ENCODE measurements around the gene KCNH3. TPM values are rescaled to one million over a fixed set of nuclear protein-coding genes. Genes with fewer than 3 reads are reported as not detected.
A peak's percentile ranks its signal among the peaks of the same experiment; 100 is the strongest.

KCNH3 gene
- total RNA-seq, 5 donors from 2014 or later (not counting 1 experiment from before 2014, with no cell fraction given) = 3.4 to 8.0 (median 5.5) TPM

DNA sequence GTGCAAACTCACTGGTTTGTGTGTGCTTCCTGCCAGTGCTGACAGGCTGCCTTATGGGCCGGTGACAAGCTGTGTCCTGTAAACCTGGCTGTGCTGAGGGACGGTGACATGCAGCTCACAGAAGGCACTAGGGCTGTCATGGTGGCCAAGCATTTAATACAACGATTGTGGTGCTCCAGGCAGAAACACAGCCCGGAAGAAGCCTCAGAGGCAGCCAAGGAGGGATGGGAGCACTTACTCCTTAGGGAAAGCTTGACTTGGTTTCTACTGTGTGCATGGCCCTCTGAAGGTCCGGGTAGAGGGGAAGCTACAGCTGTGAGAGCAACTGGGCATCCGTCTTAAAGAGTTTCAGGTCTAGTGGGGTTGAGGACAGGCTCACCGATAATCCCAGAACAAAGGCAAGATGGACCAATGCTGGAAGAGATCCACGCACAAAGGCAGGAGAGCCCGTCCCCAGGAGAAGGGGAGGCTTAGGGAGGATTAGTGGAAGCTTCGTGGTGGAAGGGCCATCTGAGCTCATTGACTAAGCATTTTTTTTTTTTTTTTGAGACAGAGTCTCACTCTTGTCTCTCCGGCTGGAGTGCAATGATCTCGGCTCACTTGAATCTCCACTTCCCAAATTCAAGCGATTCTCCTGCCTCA is 39.8 kb downstream of the KCNH3 start:
- H3K36me3 ChIP-seq (ENCODE audit: control insufficient read depth in 2 of 2, extremely low read depth in 1 of 2, insufficient read depth in 1 of 2, low read length in 1 of 2) = peaks cover 2 to 4% of the 10 kb centered on the region in 2 donors
- ChIA-PET CTCF (interaction anchor here (0.5 to 0.7 kb wide), 7 partner anchors 20 to 1200 kb away, joined by 3 to 6 read pairs (median 4); no protein-coding TSS in a partner anchor), POLR2A (interaction anchor here in 1 of 2 donors (0.5 to 0.6 kb wide), 2 partner anchors 44 to 174 kb away, joined by 3 read pairs; no protein-coding TSS in a partner anchor)
- Mint-ChIP-seq H3K4me3 (no peak overlapping the region), H3K36me3 (peaks cover 12% of the 10 kb centered on the region), H3K27ac (no peak overlapping the region), H3K4me1 (peaks cover 6 to 27% (median 8%) of the 10 kb centered on the region in 3 donors), H3K9me3 (no peaks in the 10 kb centered on the region), H3K27me3 (no peaks in the 10 kb centered on the region)
- H3K9me3 ChIP-seq = no peaks in the 10 kb centered on the region
- no peaks in the 10 kb centered on the region for H3K27me3 ChIP-seq (replicated peaks in 1 of 2; ENCODE audit: control insufficient read depth in 2 of 2, extremely low read depth in 1 of 2, insufficient read depth in 2 of 2, low read length in 1 of 2)
- H3K4me3 ChIP-seq (ENCODE audit: control insufficient read depth in 1 of 2, extremely low read depth in 1 of 2, low read length in 1 of 2) = no peak overlapping the region
- DNase-seq (no peak), ATAC-seq (replicated peaks in 1 of 4) (no peak)
- 93% methylated on average over 9 of the region's 13 CpGs for WGBS (ENCODE audit: insufficient coverage)
- H3K27ac ChIP-seq (ENCODE audit: low read length) = no peak overlapping the region
- H3K4me1 ChIP-seq (ENCODE audit: control insufficient read depth in 1 of 2, extremely low read depth in 1 of 2, insufficient read depth in 2 of 2, low read length in 2 of 2) = peaks cover 0 to 7% of the 10 kb centered on the region in 2 experiments

DNA sequence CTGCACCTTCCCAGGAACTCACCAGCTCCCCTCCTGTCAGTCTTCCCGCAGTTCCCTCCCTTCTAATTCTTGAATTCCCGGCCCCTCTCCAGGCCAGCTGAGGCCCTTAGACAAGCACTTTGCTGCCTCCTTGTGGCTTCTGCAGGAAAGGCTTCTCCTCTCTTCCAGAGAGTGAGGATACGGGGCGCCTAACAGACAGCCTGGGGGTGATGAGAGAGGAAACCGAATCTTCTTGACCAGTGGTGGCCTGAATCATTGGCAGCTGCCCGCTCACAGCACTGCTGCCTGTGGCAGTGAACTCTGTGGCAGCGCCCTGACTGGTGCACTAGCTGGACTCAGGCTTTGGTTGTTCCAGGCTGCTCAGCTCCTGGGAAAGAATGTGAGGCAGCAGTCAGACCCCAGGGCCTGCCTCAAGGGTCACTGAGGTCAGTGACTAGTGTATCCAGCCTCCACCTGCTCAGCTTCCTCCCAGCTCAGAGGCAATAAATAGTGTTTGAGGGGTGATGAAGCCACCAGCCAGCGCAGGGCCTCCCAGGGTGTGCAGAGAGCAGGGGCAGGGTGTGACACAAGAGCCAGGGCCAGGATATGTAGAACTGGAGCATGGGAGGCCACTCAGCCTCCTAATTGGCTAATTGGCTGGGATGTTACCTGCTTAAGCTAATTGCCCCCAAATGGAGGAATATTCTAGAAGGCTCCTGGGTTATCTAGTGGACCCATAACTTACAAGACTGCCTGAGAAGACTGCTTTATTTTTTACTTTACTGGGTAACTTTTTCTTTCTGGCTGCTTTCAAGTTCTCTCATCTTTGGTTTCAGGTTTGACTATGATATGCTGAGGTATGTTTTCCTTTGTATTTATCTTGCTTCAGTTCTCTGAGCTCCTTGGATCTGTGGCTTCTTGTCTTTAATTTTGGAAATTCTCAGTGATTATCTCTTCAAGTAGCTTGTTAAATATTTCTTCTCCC is 42.0 kb downstream of the KCNH3 start:
- WGBS (ENCODE audit: insufficient coverage) = 69% methylated on average over 4 of the region's 8 CpGs
- ChIA-PET POLR2A (no interaction called here), CTCF (interaction anchor here (0.5 to 2.6 kb wide), 8 partner anchors 9 to 222 kb away, joined by 3 to 7 read pairs (median 5); partner anchors contain the start of gene PRPF40B (in 1 of the 2))
- Mint-ChIP-seq H3K4me1 (peaks cover 6 to 27% (median 8%) of the 10 kb centered on the region in 3 donors), H3K27ac (no peak overlapping the region), H3K36me3 (peaks cover 18% of the 10 kb centered on the region), H3K9me3 (no peaks in the 10 kb centered on the region), H3K27me3 (no peaks in the 10 kb centered on the region), H3K4me3 (no peak overlapping the region)
- Histone ChIP-seq H3K27ac (ENCODE audit: low read length) (no peak overlapping the region), H3K4me1 (ENCODE audit: control insufficient read depth in 1 of 2, extremely low read depth in 1 of 2, insufficient read depth in 2 of 2, low read length in 2 of 2) (peaks cover 0 to 7% of the 10 kb centered on the region in 2 experiments), H3K27me3 (replicated peaks in 1 of 2; ENCODE audit: control insufficient read depth in 2 of 2, extremely low read depth in 1 of 2, insufficient read depth in 2 of 2, low read length in 1 of 2) (no peaks in the 10 kb centered on the region), H3K4me3 (ENCODE audit: control insufficient read depth in 1 of 2, extremely low read depth in 1 of 2, low read length in 1 of 2) (no peak overlapping the region), H3K9me3 (no peaks in the 10 kb centered on the region), H3K36me3 (ENCODE audit: control insufficient read depth in 2 of 2, extremely low read depth in 1 of 2, insufficient read depth in 1 of 2, low read length in 1 of 2) (peaks cover 4% of the 10 kb centered on the region in 2 donors)
- DNase-seq (peak in 32 of 35 experiments; percentile 25 to 71 (median 47)), ATAC-seq (replicated peaks in 1 of 4) (peak; percentile 37 to 79 (median 74))

DNA sequence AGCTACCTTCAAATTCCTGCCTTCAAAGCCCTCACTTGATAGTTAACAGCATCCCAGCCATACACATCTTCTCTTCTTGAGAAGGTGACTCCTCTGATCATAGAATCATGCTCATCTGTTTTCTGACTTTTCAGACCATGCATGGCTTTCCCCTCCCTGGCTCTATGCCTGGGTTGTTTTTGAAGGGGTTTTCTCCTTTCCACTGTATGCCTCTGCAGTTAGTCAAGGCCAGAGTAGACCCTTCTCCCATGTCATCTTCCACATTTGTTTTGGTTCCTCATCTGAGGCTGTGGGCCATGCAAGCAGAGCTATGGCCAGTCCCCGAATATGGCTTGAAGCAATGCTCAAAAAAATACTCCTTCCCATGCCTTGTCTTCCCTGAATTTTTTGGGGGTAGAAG is 43.4 kb downstream of the KCNH3 start:
- H3K36me3 Mint-ChIP-seq = peaks cover 21% of the 10 kb centered on the region
- no CpG with 5 or more reads among the region's 1 CpG for WGBS (ENCODE audit: insufficient coverage)
- POLR2A ChIA-PET = no interaction called here

DNA sequence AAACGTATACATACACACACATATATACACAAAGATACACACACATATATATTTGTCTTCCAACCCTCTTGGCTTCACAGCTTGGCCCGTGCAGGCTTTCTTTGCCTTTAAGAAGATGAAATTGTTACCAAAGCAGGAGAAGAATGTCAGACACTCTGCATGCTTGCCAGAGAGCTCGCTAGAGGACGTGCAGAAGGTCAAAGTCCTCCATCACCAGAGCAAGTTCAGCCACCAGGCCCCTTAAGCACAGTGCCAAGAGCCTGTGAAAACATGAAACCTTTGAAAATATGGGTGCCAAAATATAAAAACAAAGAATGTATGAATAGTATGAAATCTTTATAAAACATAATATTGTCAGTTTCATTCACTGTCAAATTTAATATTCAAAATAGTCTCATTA is 44.0 kb downstream of the KCNH3 start:
- H3K36me3 Mint-ChIP-seq = peaks cover 21% of the 10 kb centered on the region
- no peaks in the 10 kb centered on the region for H3K27me3 Mint-ChIP-seq
- DNase-seq (no peak), ATAC-seq (replicated peaks in 1 of 4) (no peak)
- H3K36me3 ChIP-seq (ENCODE audit: control insufficient read depth in 2 of 2, extremely low read depth in 1 of 2, insufficient read depth in 1 of 2, low read length in 1 of 2) = peaks cover 4 to 8% of the 10 kb centered on the region in 2 donors
- CTCF ChIA-PET = interaction anchor here in 1 of 2 donors (0.5 to 0.9 kb wide), 4 partner anchors 30 to 190 kb away, joined by 3 to 13 read pairs (median 4); no protein-coding TSS in a partner anchor
- H3K4me3 Mint-ChIP-seq = no peak overlapping the region
- POLR2A ChIA-PET = no interaction called here
- no peaks in the 10 kb centered on the region for H3K27me3 ChIP-seq (replicated peaks in 1 of 2; ENCODE audit: control insufficient read depth in 2 of 2, extremely low read depth in 1 of 2, insufficient read depth in 2 of 2, low read length in 1 of 2)
- WGBS (ENCODE audit: insufficient coverage) = 82% methylated on average over 2 of the region's 4 CpGs
- peaks cover 6 to 27% (median 8%) of the 10 kb centered on the region in 3 donors for H3K4me1 Mint-ChIP-seq
- no peaks in the 10 kb centered on the region for H3K9me3 Mint-ChIP-seq
- no peak overlapping the region for H3K4me3 ChIP-seq (ENCODE audit: control insufficient read depth in 1 of 2, extremely low read depth in 1 of 2, low read length in 1 of 2)
- H3K27ac Mint-ChIP-seq = no peak overlapping the region
- peaks cover 0 to 7% of the 10 kb centered on the region in 2 experiments for H3K4me1 ChIP-seq (ENCODE audit: control insufficient read depth in 1 of 2, extremely low read depth in 1 of 2, insufficient read depth in 2 of 2, low read length in 2 of 2)
- no peak overlapping the region for H3K27ac ChIP-seq (ENCODE audit: low read length)
- no peaks in the 10 kb centered on the region for H3K9me3 ChIP-seq

More for the DNA sequence above, 43.4 kb downstream of the KCNH3 start:
- Mint-ChIP-seq H3K4me3 (no peak overlapping the region), H3K27ac (no peak overlapping the region), H3K4me1 (peaks cover 6 to 27% (median 8%) of the 10 kb centered on the region in 3 donors), H3K27me3 (no peaks in the 10 kb centered on the region), H3K9me3 (no peaks in the 10 kb centered on the region)
- H3K9me3 ChIP-seq = no peaks in the 10 kb centered on the region
- DNase-seq (no peak), ATAC-seq (replicated peaks in 1 of 4) (no peak)
- H3K27ac ChIP-seq (ENCODE audit: low read length) = no peak overlapping the region
- no peak overlapping the region for H3K4me3 ChIP-seq (ENCODE audit: control insufficient read depth in 1 of 2, extremely low read depth in 1 of 2, low read length in 1 of 2)
- no peaks in the 10 kb centered on the region for H3K27me3 ChIP-seq (replicated peaks in 1 of 2; ENCODE audit: control insufficient read depth in 2 of 2, extremely low read depth in 1 of 2, insufficient read depth in 2 of 2, low read length in 1 of 2)
- peaks cover 0 to 7% of the 10 kb centered on the region in 2 experiments for H3K4me1 ChIP-seq (ENCODE audit: control insufficient read depth in 1 of 2, extremely low read depth in 1 of 2, insufficient read depth in 2 of 2, low read length in 2 of 2)
- CTCF ChIA-PET = interaction anchor here (0.5 to 2.6 kb wide), 5 partner anchors 30 to 225 kb away, joined by 3 to 8 read pairs (median 5); no protein-coding TSS in a partner anchor
- peaks cover 4 to 6% of the 10 kb centered on the region in 2 donors for H3K36me3 ChIP-seq (ENCODE audit: control insufficient read depth in 2 of 2, extremely low read depth in 1 of 2, insufficient read depth in 1 of 2, low read length in 1 of 2)

DNA sequence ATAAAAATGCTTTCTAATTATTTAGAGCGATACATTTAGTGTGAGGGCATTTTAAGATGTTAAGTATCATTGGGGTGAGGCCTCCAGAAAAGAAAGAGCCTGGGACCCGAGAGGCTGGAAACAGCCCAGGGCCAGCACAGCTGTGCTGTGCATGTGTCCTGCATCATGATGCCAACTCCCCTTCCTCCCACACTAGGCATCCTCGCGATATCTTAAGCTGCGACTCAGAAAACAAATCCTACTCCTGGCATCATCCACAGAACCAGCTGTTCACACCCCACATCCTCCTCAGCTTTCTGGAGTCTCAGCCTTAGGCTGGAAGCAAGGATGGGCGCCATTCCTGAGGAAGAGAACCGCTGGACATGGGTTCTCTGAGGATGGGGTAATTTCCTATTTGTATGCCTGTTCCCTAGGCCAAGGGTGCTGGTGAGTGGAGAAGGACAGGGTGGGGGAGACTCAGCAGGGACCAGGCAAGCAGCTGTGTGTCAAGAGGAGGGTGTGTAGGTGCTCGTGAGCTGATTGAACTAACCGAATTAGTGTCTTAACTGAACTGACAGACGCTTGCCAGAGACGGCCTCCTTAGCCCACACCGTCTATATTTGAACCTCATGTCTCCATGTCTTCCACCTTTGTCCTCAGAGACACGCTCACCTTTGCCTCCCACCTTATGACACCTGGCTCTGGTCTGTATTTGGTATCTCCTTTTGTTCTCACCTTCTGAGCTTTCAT is 44.7 kb downstream of the KCNH3 start:
- Histone ChIP-seq H3K4me1 (ENCODE audit: control insufficient read depth in 1 of 2, extremely low read depth in 1 of 2, insufficient read depth in 2 of 2, low read length in 2 of 2) (peaks cover 0 to 7% of the 10 kb centered on the region in 2 experiments), H3K27me3 (replicated peaks in 1 of 2; ENCODE audit: control insufficient read depth in 2 of 2, extremely low read depth in 1 of 2, insufficient read depth in 2 of 2, low read length in 1 of 2) (no peaks in the 10 kb centered on the region), H3K36me3 (ENCODE audit: control insufficient read depth in 2 of 2, extremely low read depth in 1 of 2, insufficient read depth in 1 of 2, low read length in 1 of 2) (peaks cover 6 to 8% of the 10 kb centered on the region in 2 donors), H3K27ac (ENCODE audit: low read length) (no peak overlapping the region), H3K9me3 (no peaks in the 10 kb centered on the region), H3K4me3 (ENCODE audit: control insufficient read depth in 1 of 2, extremely low read depth in 1 of 2, low read length in 1 of 2) (no peak overlapping the region)
- POLR2A ChIA-PET = no interaction called here
- Mint-ChIP-seq H3K27me3 (no peaks in the 10 kb centered on the region), H3K4me3 (no peak overlapping the region), H3K36me3 (peaks cover 21% of the 10 kb centered on the region), H3K9me3 (no peaks in the 10 kb centered on the region), H3K27ac (no peak overlapping the region), H3K4me1 (peaks cover 6 to 27% (median 8%) of the 10 kb centered on the region in 3 donors)
- DNase-seq (no peak), ATAC-seq (replicated peaks in 1 of 4) (no peak)
- CTCF ChIA-PET = interaction anchor here (0.5 to 0.9 kb wide), 4 partner anchors 31 to 591 kb away, joined by 3 to 13 read pairs (median 4); no protein-coding TSS in a partner anchor
- 94% methylated on average over 7 of the region's 13 CpGs for WGBS (ENCODE audit: insufficient coverage)
